Cardiac fibroblast (primary cell): Measurements from ENCODE around the gene DPP8.
"Not testable (repeated sequence)": the region's sequence is repeated elsewhere in the genome, so short reads cannot be mapped to it uniquely, and the experiment has no call there.

ENCODE experiments used
- DNase-seq, 2 donors: peaks; one replicate each; pipeline versions ENCODE4 v3.0.0 to v3.0.0-alpha.2; 2010; ENCODE audit warnings: low read depth in 2 of 2
- H3K4me3 ChIP-seq, 2 donors: replicated peaks in 1 of 2; 1 replicate in 1 of 2; 2 replicates in 1 of 2; pipeline ENCODE4 v1.5.1; 2011; ENCODE audit warnings: low read depth in 2 of 2, low read length in 2 of 2, mild to moderate bottlenecking in 2 of 2, moderate library complexity in 1 of 2
- CTCF ChIP-seq: IDR thresholded peaks from one replicate; pipeline ENCODE4 v1.5.1; 2011; ENCODE audit warnings: low read depth, mild to moderate bottlenecking, low read length, inconsistent platforms

DPP8 gene

GRCh38 chr15:65553691-65554090, 36.2 kb upstream of the DPP8 start:
- no peak for TF ChIP-seq CTCF
- no peak overlapping the region for H3K4me3 ChIP-seq
- no peak for DNase-seq

GRCh38 chr15:65552851-65553250, 35.4 kb upstream of the DPP8 start:
- not testable (repeated sequence) for H3K4me3 ChIP-seq, DNase-seq

GRCh38 chr15:65551183-65551582, 33.7 kb upstream of the DPP8 start:
- H3K4me3 ChIP-seq = no peak overlapping the region
- TF ChIP-seq CTCF = no peak
- DNase-seq = no peak

- no peak overlapping the region for H3K4me3 ChIP-seq
- DNase-seq = peak; percentile 18 to 43
- no peak for TF ChIP-seq CTCF
These were observed 33.2 kb upstream of the DPP8 start for GRCh38 chr15:65550681-65551098.

- not testable (repeated sequence) for DNase-seq, H3K4me3 ChIP-seq
These were observed 31.8 kb upstream of the DPP8 start for GRCh38 chr15:65549288-65549687.

GRCh38 chr15:65547841-65548240, 30.4 kb upstream of the DPP8 start:
- DNase-seq = no peak
- TF ChIP-seq CTCF = no peak
- H3K4me3 ChIP-seq = no peak overlapping the region

- DNase-seq = no peak
- H3K4me3 ChIP-seq = no peak overlapping the region
These were observed 23.8 kb upstream of the DPP8 start for GRCh38 chr15:65541231-65541820.

More at GRCh38 chr15:65541231-65541820, 23.8 kb upstream of the DPP8 start:
- no peak for TF ChIP-seq CTCF
